COR-L47 (cell line): Measurements from ENCODE around the gene PFDN5.
"Not testable (repeated sequence)": the region's sequence is repeated elsewhere in the genome, so short reads cannot be mapped to it uniquely, and the experiment has no call there.

Experiments used
- DNase-seq: peaks from one replicate; lab custom pipeline; 2025; lab: John Stamatoyannopoulos, UW

PFDN5 gene

GRCh38 chr12:53327435-53328042 is 32.2 kb downstream of the PFDN5 start:
- no peak for DNase-seq

GRCh38 chr12:53328043-53328435 is 32.7 kb downstream of the PFDN5 start:
- DNase-seq: no peak

- no peak for DNase-seq
Measured at GRCh38 chr12:53330671-53331070, 35.3 kb downstream of the PFDN5 start.

GRCh38 chr12:53332339-53332738 is 37.0 kb downstream of the PFDN5 start:
- DNase-seq: not testable (repeated sequence)

- no peak for DNase-seq
Measured at GRCh38 chr12:53332744-53333143, 37.4 kb downstream of the PFDN5 start.

- no peak for DNase-seq
Measured at GRCh38 chr12:53333289-53333688, 37.9 kb downstream of the PFDN5 start.

- no peak for DNase-seq
Measured at GRCh38 chr12:53333845-53334244, 38.5 kb downstream of the PFDN5 start.

- no peak for DNase-seq
Measured at GRCh38 chr12:53334822-53335221, 39.5 kb downstream of the PFDN5 start.

GRCh38 chr12:53336181-53336681 is 40.9 kb downstream of the PFDN5 start, which contains the start of gene SP7:
Gene SP7, minus strand, starts transcription at chr12:53336354. Its CDS starts 708 bp downstream, at chr12:53335646.
- no peak for DNase-seq

GRCh38 chr12:53338017-53338416 is 42.7 kb downstream of the PFDN5 start:
- no peak for DNase-seq

GRCh38 chr12:53338916-53339315 is 43.6 kb downstream of the PFDN5 start:
- no peak for DNase-seq

- no peak for DNase-seq
Measured at GRCh38 chr12:53340398-53340797, 45.1 kb downstream of the PFDN5 start.

GRCh38 chr12:53343449-53343848 is 48.1 kb downstream of the PFDN5 start:
- DNase-seq: no peak

- no peak for DNase-seq
Measured at GRCh38 chr12:53343969-53344368, 48.6 kb downstream of the PFDN5 start.

GRCh38 chr12:53344487-53344823 is 49.1 kb downstream of the PFDN5 start:
- DNase-seq: no peak

GRCh38 chr12:53344824-53345485 is 49.6 kb downstream of the PFDN5 start:
- DNase-seq: peak; percentile 48

GRCh38 chr12:53345486-53346188 is 50.3 kb downstream of the PFDN5 start:
- no peak for DNase-seq

GRCh38 chr12:53346491-53346890 is 51.1 kb downstream of the PFDN5 start:
- no peak for DNase-seq

GRCh38 chr12:53347905-53348304 is 52.6 kb downstream of the PFDN5 start:
- no peak for DNase-seq
